Prostate gland (tissue), 2 donors: ENCODE measurements around the gene SNX1.

Experiments used
- CTCF ChIP-seq, 4 experiments: fragments of 200-600 bp in 2 of 4; fragments of 450-650 bp in 2 of 4; sonication (generic) in 2 of 4; IDR thresholded peaks; 1 replicate in 3 of 4; 2 replicates in 1 of 4; pipeline ENCODE4 v1.5.1; 2016 to 2019; ENCODE audit warnings: antibody characterized with exemption in 4 of 4, mild to moderate bottlenecking in 2 of 4, moderate library complexity in 2 of 4
- POLR2A ChIP-seq: fragments of 450-650 bp; IDR thresholded peaks from one replicate; pipeline ENCODE4 v1.6.1; 2016; ENCODE audit warnings: antibody characterized with exemption, mild to moderate bottlenecking
- POLR2AphosphoS5 ChIP-seq: sonication (generic); formaldehyde crosslinking; IDR thresholded peaks from one replicate; pipeline ENCODE4 v1.6.1; 2017; ENCODE audit warnings: antibody characterized with exemption

DNA sequence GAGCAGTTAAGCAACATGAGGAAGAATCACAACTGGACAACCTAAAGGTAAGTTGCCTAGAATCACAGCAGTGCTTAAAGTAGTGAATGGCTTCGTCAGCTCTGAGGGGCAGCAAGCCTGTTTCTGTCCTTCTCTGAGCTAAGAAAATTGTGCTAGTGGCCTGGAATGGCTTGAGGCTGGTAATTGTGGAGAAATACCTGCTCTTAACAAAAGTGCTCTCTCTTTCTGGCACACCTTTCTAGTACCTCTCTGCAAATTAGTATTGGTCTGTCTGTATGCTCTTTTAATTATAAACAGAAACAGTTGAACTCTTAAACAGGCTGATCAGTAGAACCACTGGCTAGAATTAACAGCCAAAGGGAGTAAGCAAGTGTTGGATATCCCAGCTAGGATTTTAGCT lies 11.6 kb downstream of the SNX1 start:
- TF ChIP-seq POLR2A (no peak), CTCF (IDR thresholded peaks at IDR 0.05) (no peak), POLR2AphosphoS5 (no peak)
